ENCODE measurements around the gene RAE1. TPM values are rescaled to one million over a fixed set of nuclear protein-coding genes. Genes with fewer than 3 reads are reported as not detected.

The RAE1 gene
- total and polyA plus RNA-seq, 3 donors from 2014 or later = 111 to 292 (median 157) TPM

DNA sequence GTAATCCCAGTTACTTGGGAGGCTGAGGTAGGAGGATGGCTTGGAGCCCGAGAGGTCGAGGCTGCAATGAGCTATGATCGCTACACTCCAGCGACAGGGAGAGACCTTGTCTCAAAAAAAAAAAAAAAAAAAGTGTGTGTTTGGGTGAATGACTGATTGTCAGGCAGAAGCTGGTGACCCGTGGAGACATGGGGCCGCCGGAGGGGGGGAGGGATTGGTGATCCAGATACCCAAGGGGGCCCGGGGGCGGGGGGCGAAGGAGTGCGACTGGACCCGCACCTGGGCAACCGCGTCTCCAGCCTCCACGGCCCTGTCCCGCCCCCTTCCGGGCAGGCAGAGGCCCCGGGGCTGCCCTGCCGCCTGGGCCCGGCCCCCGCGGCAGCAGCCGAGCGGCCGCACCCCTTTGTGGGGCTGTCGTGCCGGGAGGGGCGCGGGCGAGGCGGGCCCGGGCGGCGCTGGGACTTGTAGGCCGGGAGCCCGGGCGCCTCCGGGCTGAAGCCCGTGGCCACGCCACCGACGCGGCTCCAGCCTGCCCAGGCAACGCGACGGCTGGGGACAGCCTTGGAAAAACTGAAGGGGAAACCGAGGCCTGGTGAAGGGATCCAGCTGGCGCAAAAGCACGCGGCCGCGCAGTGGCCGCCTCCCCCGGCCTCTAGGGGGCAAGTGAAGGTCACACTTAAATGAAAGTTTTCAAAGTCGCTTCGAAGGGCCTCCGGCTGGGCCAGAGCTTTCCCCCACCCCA lies 38.1 kb downstream of the RAE1 start:
- H3K27ac ChIP-seq = peak overlapping the region; percentile 61 to 77
- peak; percentile 80 for DNase-seq
- no peaks in the 10 kb centered on the region for H3K36me3 ChIP-seq (ENCODE audit: low read depth, missing control alignments)
- H3K27me3 ChIP-seq = no peaks in the 10 kb centered on the region
- TF ChIP-seq, protein P1, sequence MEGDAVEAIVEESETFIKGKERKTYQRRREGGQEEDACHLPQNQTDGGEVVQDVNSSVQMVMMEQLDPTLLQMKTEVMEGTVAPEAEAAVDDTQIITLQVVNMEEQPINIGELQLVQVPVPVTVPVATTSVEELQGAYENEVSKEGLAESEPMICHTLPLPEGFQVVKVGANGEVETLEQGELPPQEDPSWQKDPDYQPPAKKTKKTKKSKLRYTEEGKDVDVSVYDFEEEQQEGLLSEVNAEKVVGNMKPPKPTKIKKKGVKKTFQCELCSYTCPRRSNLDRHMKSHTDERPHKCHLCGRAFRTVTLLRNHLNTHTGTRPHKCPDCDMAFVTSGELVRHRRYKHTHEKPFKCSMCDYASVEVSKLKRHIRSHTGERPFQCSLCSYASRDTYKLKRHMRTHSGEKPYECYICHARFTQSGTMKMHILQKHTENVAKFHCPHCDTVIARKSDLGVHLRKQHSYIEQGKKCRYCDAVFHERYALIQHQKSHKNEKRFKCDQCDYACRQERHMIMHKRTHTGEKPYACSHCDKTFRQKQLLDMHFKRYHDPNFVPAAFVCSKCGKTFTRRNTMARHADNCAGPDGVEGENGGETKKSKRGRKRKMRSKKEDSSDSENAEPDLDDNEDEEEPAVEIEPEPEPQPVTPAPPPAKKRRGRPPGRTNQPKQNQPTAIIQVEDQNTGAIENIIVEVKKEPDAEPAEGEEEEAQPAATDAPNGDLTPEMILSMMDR (IDR thresholded peaks at IDR 0.05) = peak; percentile 8 to 18 (median 17)
- TF ChIP-seq POLR2A (IDR thresholded peaks at IDR 0.05) = no peak
- peaks cover 33% of the 10 kb centered on the region for H3K4me1 ChIP-seq
- peak overlapping the region; percentile 29 to 52 for H3K4me3 ChIP-seq
- WGBS, 2 donors = 5 to 10% methylated on average over 25 to 42 of the region's 57 CpGs
- intact Hi-C loops (cut with DNase I; ENCODE audit: low total_unique reads) = no loop called here
- H3K9me3 ChIP-seq = no peaks in the 10 kb centered on the region

GRCh38 chr20:57389695-57390603 lies 38.9 kb downstream of the RAE1 start:
- Histone ChIP-seq H3K4me1 (peaks cover 38% of the 10 kb centered on the region), H3K36me3 (ENCODE audit: low read depth, missing control alignments) (no peaks in the 10 kb centered on the region), H3K9me3 (no peaks in the 10 kb centered on the region), H3K27me3 (no peaks in the 10 kb centered on the region), H3K27ac (peak overlapping the region; percentile 61 to 77), H3K4me3 (peak overlapping the region; percentile 29 to 52)
- intact Hi-C loops (cut with DNase I; ENCODE audit: low total_unique reads) = loop anchor here (10.0 kb wide), 1 partner anchor 55 kb away; no protein-coding TSS in a partner anchor
- peak; percentile 52 for DNase-seq
- WGBS, 2 donors = 18 to 19% methylated on average over 33 to 48 of the region's 52 CpGs
- TF ChIP-seq POLR2A (IDR thresholded peaks at IDR 0.05) = no peak
- TF ChIP-seq, protein P1 (IDR thresholded peaks at IDR 0.05) = no peak

DNA sequence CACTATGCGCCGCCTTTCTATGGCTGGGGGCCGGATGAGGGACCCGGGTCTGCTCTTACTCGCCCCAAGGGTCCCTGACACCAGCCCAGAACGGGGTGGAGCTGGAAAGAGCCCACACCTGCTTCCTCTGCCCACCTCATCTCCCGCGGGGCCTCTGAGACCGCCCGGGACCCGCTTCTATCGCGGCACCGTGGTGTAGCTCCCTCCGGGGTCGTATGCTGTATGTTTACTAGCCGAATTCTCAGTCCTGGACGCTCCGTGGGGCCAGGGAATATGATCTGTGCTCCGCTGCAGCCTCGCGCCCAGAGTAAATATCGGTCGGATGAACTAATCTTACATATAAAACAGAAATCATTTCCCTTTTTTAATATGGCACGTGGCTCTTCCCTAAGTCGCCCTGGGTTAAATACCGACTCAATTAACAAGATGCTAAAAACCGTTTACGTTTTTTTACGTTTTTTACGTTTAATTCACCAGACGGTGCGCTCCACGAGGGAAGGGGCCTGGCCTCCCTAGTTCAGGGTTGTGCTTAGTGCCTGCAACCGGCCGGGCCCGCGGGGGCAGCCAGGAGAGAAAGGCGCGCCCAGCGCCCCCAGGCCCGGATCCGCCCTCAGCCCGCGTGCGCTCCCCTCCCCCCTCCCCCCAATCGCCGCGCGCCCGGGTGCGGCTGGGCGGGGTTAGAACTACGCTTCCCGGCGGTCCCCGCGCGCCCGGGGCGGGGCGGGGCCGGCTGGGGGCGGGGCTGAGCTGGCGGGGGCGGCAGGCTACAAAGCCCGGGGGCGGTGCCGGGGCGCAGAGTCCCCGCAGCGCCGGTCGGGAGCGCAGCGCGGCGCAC lies 39.8 kb downstream of the RAE1 start, which contains the start of gene RBM38:
TSS of gene RBM38 (plus strand) at position 793 of the 835 bp plus-strand sequence. CDS start 186 bp downstream, outside the sequence.
- peak within 1 kb of the TSS; percentile 70 to 77 for H3K27ac ChIP-seq
- H3K9me3 ChIP-seq = no peaks in the 10 kb centered on the region
- intact Hi-C loops (cut with DNase I; ENCODE audit: low total_unique reads) = loop anchor here (10.0 kb wide), 1 partner anchor 54 kb away; no protein-coding TSS in a partner anchor
- peaks cover 47% of the 10 kb centered on the region for H3K4me1 ChIP-seq
- H3K4me3 ChIP-seq = peak within 1 kb of the TSS; percentile 63 to 64
- TF ChIP-seq, protein P1 (IDR thresholded peaks at IDR 0.05) = no peak
- no peak for TF ChIP-seq POLR2A (IDR thresholded peaks at IDR 0.05)
- no peaks in the 10 kb centered on the region for H3K27me3 ChIP-seq
- peak; percentile 74 for DNase-seq
- H3K36me3 ChIP-seq (ENCODE audit: low read depth, missing control alignments) = no peaks in the 10 kb centered on the region
- WGBS, 2 donors = 40 to 44% methylated on average over 42 to 43 of the region's 78 CpGs

Data from testis (tissue), 3 donors.